ENCODE measurements around the gene PCDHB13.
A peak's percentile ranks its signal among the peaks of the same experiment; 100 is the strongest.
"Not testable (repeated sequence)": the region's sequence is repeated elsewhere in the genome, so short reads cannot be mapped to it uniquely, and the experiment has no call there.

PCDHB13 gene

DNA sequence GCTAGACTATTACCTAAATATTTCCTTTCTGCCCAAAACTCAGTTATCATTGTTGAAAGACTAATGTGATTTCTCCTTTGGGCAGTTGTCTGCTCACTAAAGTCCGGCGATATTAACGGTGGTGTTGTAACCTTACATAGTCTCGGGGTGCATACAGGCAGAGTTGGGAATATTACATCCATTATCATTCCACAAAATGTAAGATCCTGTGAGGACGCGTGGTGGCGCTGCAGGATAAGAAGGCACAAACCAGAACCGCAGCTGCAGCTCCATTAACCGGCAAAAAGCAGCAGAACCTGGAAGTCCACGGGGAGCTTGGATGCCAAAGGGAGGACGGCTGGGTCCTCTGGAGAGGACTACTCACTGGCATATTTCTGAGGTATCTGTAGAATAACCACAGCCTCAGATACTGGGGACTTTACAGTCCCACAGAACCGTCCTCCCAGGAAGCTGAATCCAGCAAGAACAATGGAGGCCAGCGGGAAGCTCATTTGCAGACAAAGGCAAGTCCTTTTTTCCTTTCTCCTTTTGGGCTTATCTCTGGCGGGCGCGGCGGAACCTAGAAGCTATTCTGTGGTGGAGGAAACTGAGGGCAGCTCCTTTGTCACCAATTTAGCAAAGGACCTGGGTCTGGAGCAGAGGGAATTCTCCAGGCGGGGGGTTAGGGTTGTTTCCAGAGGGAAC, at the start of gene PCDHB13:
TSS of gene PCDHB13 (plus strand) at position 264 of the 684 bp plus-strand sequence. CDS start at position 469, 205 bp downstream.
- not testable (repeated sequence) for H3K36me3 ChIP-seq (ENCODE audit: insufficient read depth, low read length); H3K27ac ChIP-seq; H3K4me3 ChIP-seq; H3K9ac ChIP-seq (ENCODE audit: insufficient read length); DNase-seq (ENCODE audit: low read depth, low spot score); H3K9me3 ChIP-seq (ENCODE audit: low read depth, low read length)

DNA sequence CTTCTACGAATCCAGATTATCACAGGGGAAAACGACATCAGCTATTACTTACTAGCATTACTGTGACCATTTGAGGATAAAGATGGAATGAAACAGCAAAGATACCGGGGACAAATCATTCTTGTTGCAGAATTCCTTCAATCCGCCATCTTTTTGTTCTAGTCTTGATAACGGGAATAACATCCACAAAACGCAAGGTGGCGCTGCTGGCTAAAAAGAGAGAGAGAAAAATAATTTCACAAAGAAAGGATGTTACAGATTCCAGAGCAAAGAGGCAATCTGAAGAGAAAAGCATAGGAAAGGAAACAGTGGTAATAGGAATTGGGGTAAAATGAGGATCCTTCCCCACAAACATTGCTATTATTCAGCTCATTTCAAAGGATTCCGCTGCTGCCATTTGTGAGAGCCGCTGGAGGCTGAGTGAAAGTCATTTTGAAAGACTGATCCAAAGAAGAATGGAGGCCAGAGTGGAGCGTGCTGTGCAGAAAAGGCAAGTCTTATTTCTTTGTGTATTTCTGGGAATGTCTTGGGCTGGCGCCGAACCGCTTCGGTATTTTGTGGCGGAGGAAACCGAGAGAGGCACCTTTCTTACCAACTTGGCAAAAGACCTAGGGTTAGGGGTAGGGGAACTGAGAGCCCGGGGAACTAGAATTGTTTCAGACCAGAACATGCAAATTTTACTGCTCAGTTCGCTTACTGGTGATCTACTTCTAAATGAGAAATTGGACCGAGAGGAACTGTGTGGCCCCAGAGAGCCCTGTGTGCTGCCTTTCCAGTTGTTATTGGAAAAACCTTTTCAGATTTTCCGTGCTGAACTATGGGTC, 41.1 kb upstream of the PCDHB13 start, which contains the start of gene PCDHB7:
TSS of gene PCDHB7 (plus strand) at position 264 of the 824 bp plus-strand sequence. CDS start at position 456, 192 bp downstream.
- no peak for DNase-seq (ENCODE audit: low read depth, low spot score)
- H3K9ac ChIP-seq (ENCODE audit: insufficient read length): no peak within 1 kb of the TSS
- no peak within 1 kb of the TSS for H3K27ac ChIP-seq
- TF ChIP-seq POLR2AphosphoS5 (IDR thresholded peaks at IDR 0.05; ENCODE audit: borderline replicate concordance, low read depth, low read length) (no peak), FOXP2 (optimal IDR thresholded peaks at IDR 0.05; ENCODE audit: control extremely low read depth, extremely low read length, insufficient read depth) (no peak), EZH2 (IDR thresholded peaks at IDR 0.05) (no peak)
- no peaks in the 10 kb centered on the region for H3K9me3 ChIP-seq (ENCODE audit: low read depth, low read length)
- no peaks in the 10 kb centered on the region for H3K36me3 ChIP-seq (ENCODE audit: insufficient read depth, low read length)
- peak within 1 kb of the TSS; percentile 26; the same call in 1 of the 2 replicates for H3K4me3 ChIP-seq

DNA sequence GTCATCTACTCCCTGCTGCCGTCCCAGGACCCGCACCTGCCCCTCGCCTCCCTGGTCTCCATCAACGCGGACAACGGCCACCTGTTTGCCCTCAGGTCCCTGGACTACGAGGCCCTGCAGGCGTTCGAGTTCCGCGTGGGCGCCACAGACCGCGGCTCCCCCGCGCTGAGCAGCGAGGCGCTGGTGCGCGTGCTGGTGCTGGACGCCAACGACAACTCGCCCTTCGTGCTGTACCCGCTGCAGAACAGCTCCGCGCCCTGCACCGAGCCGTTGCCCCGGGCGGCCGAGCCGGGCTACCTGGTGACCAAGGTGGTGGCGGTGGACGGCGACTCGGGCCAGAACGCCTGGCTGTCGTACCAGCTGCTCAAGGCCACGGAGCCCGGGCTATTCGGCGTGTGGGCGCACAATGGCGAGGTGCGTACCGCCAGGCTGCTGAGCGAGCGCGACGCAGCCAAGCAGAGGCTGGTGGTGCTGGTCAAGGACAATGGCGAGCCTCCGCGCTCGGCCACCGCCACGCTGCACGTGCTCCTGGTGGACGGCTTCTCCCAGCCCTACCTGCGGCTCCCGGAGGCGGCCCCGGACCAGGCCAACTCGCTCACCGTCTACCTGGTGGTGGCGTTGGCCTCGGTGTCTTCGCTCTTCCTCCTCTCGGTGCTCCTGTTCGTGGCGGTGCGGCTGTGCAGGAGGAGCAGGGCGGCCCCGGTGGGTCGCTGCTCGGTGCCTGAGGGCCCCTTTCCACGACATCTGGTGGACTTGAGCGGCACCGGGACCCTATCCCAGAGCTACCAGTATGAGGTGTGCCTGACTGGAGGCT, 39.2 kb upstream of the PCDHB13 start:
- H3K9me3 ChIP-seq (ENCODE audit: low read depth, low read length); H3K36me3 ChIP-seq (ENCODE audit: insufficient read depth, low read length); H3K27ac ChIP-seq; DNase-seq (ENCODE audit: low read depth, low spot score); H3K4me3 ChIP-seq; H3K9ac ChIP-seq (ENCODE audit: insufficient read length): not testable (repeated sequence)

DNA sequence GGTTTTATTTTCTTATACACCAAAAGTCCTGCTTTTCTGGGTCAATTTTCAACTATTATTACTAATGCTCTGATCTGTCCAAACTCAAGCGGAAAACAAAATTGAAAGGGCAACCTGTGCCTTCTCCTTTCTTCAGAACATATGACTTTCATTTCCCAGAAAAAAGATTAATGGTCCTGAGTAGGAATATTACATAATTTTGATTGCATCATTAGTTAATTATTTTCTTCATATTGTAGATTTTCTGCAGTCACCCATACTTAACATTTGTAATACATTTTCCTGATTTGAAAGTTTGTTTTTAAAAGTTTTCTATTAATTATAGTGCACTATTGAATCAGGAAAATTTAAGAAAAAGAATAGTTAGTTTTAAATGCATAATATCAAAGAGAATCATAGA, 37.8 kb upstream of the PCDHB13 start:
- Histone ChIP-seq H3K27ac (no peak overlapping the region), H3K4me3 (no peak overlapping the region), H3K9me3 (ENCODE audit: low read depth, low read length) (no peaks in the 10 kb centered on the region), H3K36me3 (ENCODE audit: insufficient read depth, low read length) (no peaks in the 10 kb centered on the region), H3K9ac (ENCODE audit: insufficient read length) (no peak overlapping the region)
- TF ChIP-seq FOXP2 (optimal IDR thresholded peaks at IDR 0.05; ENCODE audit: control extremely low read depth, extremely low read length, insufficient read depth) (no peak), EZH2 (IDR thresholded peaks at IDR 0.05) (no peak), POLR2AphosphoS5 (IDR thresholded peaks at IDR 0.05; ENCODE audit: borderline replicate concordance, low read depth, low read length) (no peak)
- no peak for DNase-seq (ENCODE audit: low read depth, low spot score)

DNA sequence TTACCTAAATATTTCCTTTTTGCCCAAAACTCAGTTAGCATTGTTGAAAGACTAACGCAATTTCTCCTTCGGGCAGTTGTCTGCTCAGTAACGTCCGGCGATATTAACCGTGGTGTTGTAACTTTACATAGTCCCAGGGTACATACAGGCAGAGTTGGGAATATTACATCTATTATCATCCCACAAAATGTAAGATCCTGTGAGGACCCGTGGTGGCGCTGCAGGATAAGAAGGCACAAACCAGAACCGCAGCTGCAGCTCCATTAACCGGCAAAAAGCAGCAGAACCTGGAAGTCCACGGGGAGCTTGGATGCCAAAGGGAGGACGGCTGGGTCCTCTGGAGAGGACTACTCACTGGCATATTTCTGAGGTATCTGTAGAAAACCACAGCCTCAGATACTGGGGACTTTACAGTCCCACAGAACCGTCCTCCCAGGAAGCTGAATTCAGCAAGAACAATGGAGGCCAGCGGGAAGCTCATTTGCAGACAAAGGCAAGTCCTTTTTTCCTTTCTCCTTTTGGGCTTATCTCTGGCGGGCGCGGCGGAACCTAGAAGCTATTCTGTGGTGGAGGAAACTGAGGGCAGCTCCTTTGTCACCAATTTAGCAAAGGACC, 36.0 kb upstream of the PCDHB13 start, which contains the start of gene PCDHB8:
TSS of gene PCDHB8 (plus strand) at position 214 of the 615 bp plus-strand sequence. CDS start at position 459, 245 bp downstream.
- H3K9ac ChIP-seq (ENCODE audit: insufficient read length); DNase-seq (ENCODE audit: low read depth, low spot score); H3K36me3 ChIP-seq (ENCODE audit: insufficient read depth, low read length); H3K27ac ChIP-seq; H3K9me3 ChIP-seq (ENCODE audit: low read depth, low read length); H3K4me3 ChIP-seq: not testable (repeated sequence)

DNA sequence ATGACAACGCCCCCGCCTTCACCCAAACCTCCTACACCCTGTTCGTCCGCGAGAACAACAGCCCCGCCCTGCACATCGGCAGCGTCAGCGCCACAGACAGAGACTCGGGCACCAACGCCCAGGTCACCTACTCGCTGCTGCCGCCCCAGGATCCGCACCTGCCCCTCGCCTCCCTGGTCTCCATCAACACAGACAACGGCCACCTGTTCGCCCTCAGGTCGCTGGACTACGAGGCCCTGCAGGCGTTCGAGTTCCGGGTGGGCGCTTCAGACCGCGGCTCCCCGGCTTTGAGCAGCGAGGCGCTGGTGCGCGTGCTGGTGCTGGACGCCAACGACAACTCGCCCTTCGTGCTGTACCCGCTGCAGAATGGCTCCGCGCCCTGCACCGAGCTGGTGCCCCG, 34.3 kb upstream of the PCDHB13 start:
- not testable (repeated sequence) for H3K9me3 ChIP-seq (ENCODE audit: low read depth, low read length); H3K36me3 ChIP-seq (ENCODE audit: insufficient read depth, low read length); DNase-seq (ENCODE audit: low read depth, low spot score); H3K9ac ChIP-seq (ENCODE audit: insufficient read length); H3K27ac ChIP-seq; H3K4me3 ChIP-seq

DNA sequence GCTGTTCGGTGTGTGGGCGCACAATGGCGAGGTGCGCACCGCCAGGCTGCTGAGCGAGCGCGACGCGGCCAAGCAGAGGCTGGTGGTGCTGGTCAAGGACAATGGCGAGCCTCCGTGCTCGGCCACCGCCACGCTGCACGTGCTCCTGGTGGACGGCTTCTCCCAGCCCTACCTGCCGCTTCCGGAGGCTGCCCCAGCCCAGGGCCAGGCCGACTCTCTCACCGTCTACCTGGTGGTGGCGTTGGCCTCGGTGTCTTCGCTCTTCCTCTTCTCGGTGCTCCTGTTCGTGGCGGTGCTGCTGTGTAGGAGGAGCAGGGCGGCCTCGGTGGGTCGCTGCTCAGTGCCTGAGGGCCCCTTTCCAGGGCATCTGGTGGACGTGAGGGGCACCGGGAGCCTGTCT, 33.8 kb upstream of the PCDHB13 start:
- H3K9ac ChIP-seq (ENCODE audit: insufficient read length); H3K36me3 ChIP-seq (ENCODE audit: insufficient read depth, low read length); H3K27ac ChIP-seq; DNase-seq (ENCODE audit: low read depth, low spot score); H3K9me3 ChIP-seq (ENCODE audit: low read depth, low read length); H3K4me3 ChIP-seq: not testable (repeated sequence)

DNA sequence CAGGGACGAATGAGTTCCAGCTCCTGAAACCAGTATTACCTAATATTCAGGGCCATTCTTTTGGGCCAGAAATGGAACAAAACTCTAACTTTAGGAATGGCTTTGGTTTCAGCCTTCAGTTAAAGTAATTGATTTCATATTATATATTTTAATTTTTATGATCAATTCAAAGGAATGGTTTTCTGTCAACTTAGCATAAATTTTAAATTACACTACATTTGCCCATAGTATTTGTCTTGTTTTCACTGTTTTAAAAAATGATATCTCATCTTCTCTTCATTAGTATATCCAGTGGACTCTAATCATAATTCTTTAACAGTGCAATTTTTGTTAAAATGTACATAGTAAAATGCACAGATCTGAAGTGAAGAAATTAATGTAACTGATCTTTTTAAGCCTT, 33.4 kb upstream of the PCDHB13 start:
- DNase-seq (ENCODE audit: low read depth, low spot score): no peak
- Histone ChIP-seq H3K27ac (no peak overlapping the region), H3K4me3 (no peak overlapping the region), H3K9me3 (ENCODE audit: low read depth, low read length) (no peaks in the 10 kb centered on the region), H3K9ac (ENCODE audit: insufficient read length) (no peak overlapping the region), H3K36me3 (ENCODE audit: insufficient read depth, low read length) (no peaks in the 10 kb centered on the region)
- TF ChIP-seq EZH2 (IDR thresholded peaks at IDR 0.05) (no peak), POLR2AphosphoS5 (IDR thresholded peaks at IDR 0.05; ENCODE audit: borderline replicate concordance, low read depth, low read length) (no peak), FOXP2 (optimal IDR thresholded peaks at IDR 0.05; ENCODE audit: control extremely low read depth, extremely low read length, insufficient read depth) (no peak)
